Ovary (tissue), 9 donors: ENCODE data around the gene HHIPL1. TPM values are rescaled to one million over a fixed set of nuclear protein-coding genes. Genes with fewer than 3 reads are reported as not detected.

Experiments used
- DNase-seq, 5 donors: peaks; one replicate each; pipeline ENCODE4 v3.0.0-alpha.2; 2019 to 2020
- H3K27ac ChIP-seq, 2 donors: fragments of 200-600 bp; one replicate each; pipeline versions ENCODE4 v1.5.1 to v1.8.0; 2019 to 2022
- H3K27me3 ChIP-seq: fragments of 200-600 bp; one replicate; pipeline ENCODE4 v1.8.0; 2022
- H3K36me3 ChIP-seq: fragments of 200-600 bp; sonication (generic); one replicate; pipeline ENCODE4 v1.5.1; 2019
- H3K4me1 ChIP-seq: one replicate; pipeline ENCODE4 v1.8.1; 2013; ENCODE audit warnings: mild to moderate bottlenecking, moderate library complexity; ENCODE audit not compliant: insufficient read depth
- H3K4me3 ChIP-seq: fragments of 200-600 bp; sonication (generic); one replicate; pipeline ENCODE4 v1.5.1; 2017
- H3K9me3 ChIP-seq, 2 donors: fragments of 200-600 bp in 1 of 2; sonication (generic) in 1 of 2; one replicate each; pipeline versions ENCODE4 v1.5.1 to v1.8.1; 2013 to 2019; ENCODE audit warnings: mild to moderate bottlenecking in 1 of 2, moderate library complexity in 1 of 2
- CTCF ChIP-seq, 3 donors: fragments of 450-650 bp in 2 of 3; fragments of 200-600 bp in 1 of 3; IDR thresholded peaks; one replicate each; pipeline versions ENCODE4 v1.5.1 to v1.8.0; 2016 to 2022; ENCODE audit warnings: antibody characterized with exemption in 3 of 3, mild to moderate bottlenecking in 1 of 3
- EP300 ChIP-seq: sonication (generic); formaldehyde crosslinking; IDR thresholded peaks from one replicate; pipeline ENCODE4 v1.6.1; 2017; ENCODE audit warnings: antibody characterized with exemption
- POLR2A ChIP-seq: fragments of 450-650 bp; IDR thresholded peaks from one replicate; pipeline ENCODE4 v1.6.1; 2017; ENCODE audit warnings: antibody characterized with exemption, mild to moderate bottlenecking, moderate library complexity
- WGBS, 3 donors: extraction: QIAGEN DNeasy Blood & Tissue Kit in 1 of 3; methylation state at CpG; one replicate each; pipeline versions ENCODE4 v1.1.5 to v1.1.7; 2013 to 2017; 5-methylcytosine and 5-hydroxymethylcytosine counted together
- intact Hi-C, 4 donors: fragments of 100-400 bp; cut with DNase I; formaldehyde crosslinking; loops; one replicate each; pipeline versions ENCODE4 v1.11.0 to v1.15.1; 2022 to 2023
- polyA plus RNA-seq, 2 donors: library from polyadenylated mRNA; stranded (reverse); fragments of 200-250 nt in 1 of 2; fragments of 350-450 nt in 1 of 2; fragmentation: Illumina TruSeq in 1 of 2; extraction: RNeasy Lipid Tissue Mini Kit (QIAGEN cat#74804) in 1 of 2; gene quantifications; one replicate each; pipeline ENCODE4 v1.2.3, GENCODE V29; 2013 to 2014
- total RNA-seq, 7 donors: library from RNA; depleted of rRNA in 2 of 7; stranded (reverse); fragments of >200 nt in 2 of 7; fragmentation: NEBNext Ultra II Directional in 3 of 7; extraction: Animal tissue kit (Norgen Biotek cat#: 25700) in 3 of 7; gene quantifications; one replicate each; pipeline versions ENCODE4 v1.1.0 to v1.2.4, GENCODE V29; 2016 to 2023
- donor health status: DM: no; HTN: no; CAD: no; lungs with moderate emphysema.
- donor health status: DM: no; HTN: no; CAD: no.
- donor health status: Bipolar disorder and iron deficiency.
- donor health status: DM: yes; HTN: yes; CAD: no.
- donor health status: DM: no; HTN: no; CAD: no.
- donor health status: DM: yes; HTN: yes; CAD: no.

HHIPL1 gene
- total and polyA plus RNA-seq, 9 donors, result 0.48 to 3.8 (median 2.1) TPM

GRCh38 chr14:99608591-99608990 lies 36.3 kb upstream of the HHIPL1 start:
- Histone ChIP-seq H3K4me3 (no peak overlapping the region), H3K36me3 (no peaks in the 10 kb centered on the region), H3K27ac (no peak overlapping the region), H3K27me3 (no peaks in the 10 kb centered on the region), H3K9me3 (no peaks in the 10 kb centered on the region), H3K4me1 (peaks cover 4% of the 10 kb centered on the region)
- TF ChIP-seq POLR2A (no peak), CTCF (IDR thresholded peaks at IDR 0.05) (no peak), EP300 (no peak)
- DNase-seq, result no peak
- WGBS, 3 donors, result 89 to 100% (median 99%) methylated on average over 2 of the region's 2 CpGs
- intact Hi-C loops, result loop anchor here in 1 of 4 donors (5.0 kb wide), 1 partner anchor 86 kb away; no protein-coding TSS in a partner anchor

GRCh38 chr14:99609245-99610170 lies 35.4 kb upstream of the HHIPL1 start:
- H3K4me3 ChIP-seq, result no peak overlapping the region
- WGBS, 3 donors, result 41 to 69% (median 56%) methylated on average over 10 of the region's 10 CpGs
- TF ChIP-seq CTCF (IDR thresholded peaks at IDR 0.05) (no peak), EP300 (no peak), POLR2A (no peak)
- peaks cover 4% of the 10 kb centered on the region for H3K4me1 ChIP-seq
- no peak overlapping the region for H3K27ac ChIP-seq
- H3K9me3 ChIP-seq, result no peaks in the 10 kb centered on the region
- no peaks in the 10 kb centered on the region for H3K36me3 ChIP-seq
- H3K27me3 ChIP-seq, result no peaks in the 10 kb centered on the region
- intact Hi-C loops, result loop anchor here in 1 of 4 donors (5.0 kb wide), 1 partner anchor 87 kb away; no protein-coding TSS in a partner anchor
- DNase-seq, result no peak

GRCh38 chr14:99611646-99612045 lies 33.3 kb upstream of the HHIPL1 start:
- TF ChIP-seq CTCF (IDR thresholded peaks at IDR 0.05) (no peak), POLR2A (no peak), EP300 (no peak)
- peaks cover 3% of the 10 kb centered on the region for H3K4me1 ChIP-seq
- 95 to 97% (median 96%) methylated on average over 4 of the region's 4 CpGs for WGBS, 3 donors
- H3K27ac ChIP-seq, result no peak overlapping the region
- intact Hi-C loops, result no loop called here
- H3K36me3 ChIP-seq, result no peaks in the 10 kb centered on the region
- H3K9me3 ChIP-seq, result no peaks in the 10 kb centered on the region
- H3K27me3 ChIP-seq, result no peaks in the 10 kb centered on the region
- no peak for DNase-seq
- no peak overlapping the region for H3K4me3 ChIP-seq

GRCh38 chr14:99612071-99612737 lies 32.7 kb upstream of the HHIPL1 start:
- DNase-seq, result no peak
- 82 to 85% (median 84%) methylated on average over 11 of the region's 11 CpGs for WGBS, 3 donors

More at GRCh38 chr14:99612071-99612737, 32.7 kb upstream of the HHIPL1 start:
- Histone ChIP-seq H3K27ac (no peak overlapping the region), H3K27me3 (no peaks in the 10 kb centered on the region), H3K4me1 (peaks cover 3% of the 10 kb centered on the region), H3K36me3 (no peaks in the 10 kb centered on the region), H3K9me3 (no peaks in the 10 kb centered on the region), H3K4me3 (no peak overlapping the region)
- TF ChIP-seq EP300, result no peak
- TF ChIP-seq CTCF (IDR thresholded peaks at IDR 0.05), result no peak
- no peak for TF ChIP-seq POLR2A
- intact Hi-C loops, result no loop called here
